K562 treated with DMSO at 1 percent for 48 hours (cell line): ENCODE results near the gene MAPK6. TPM values are rescaled to one million over a fixed set of nuclear protein-coding genes. Genes with fewer than 3 reads are reported as not detected.

Source experiments
- total RNA-seq: library from RNA; unstranded; fragments of 300-600 nt; gene quantifications from 2 replicates; pipeline ENCODE4 v1.2.3, GENCODE V29; 2022; ENCODE audit warnings: low replicate concordance; ENCODE audit errors: extremely low read depth

Gene MAPK6
- not detected in 2 replicates for total RNA-seq

DNA sequence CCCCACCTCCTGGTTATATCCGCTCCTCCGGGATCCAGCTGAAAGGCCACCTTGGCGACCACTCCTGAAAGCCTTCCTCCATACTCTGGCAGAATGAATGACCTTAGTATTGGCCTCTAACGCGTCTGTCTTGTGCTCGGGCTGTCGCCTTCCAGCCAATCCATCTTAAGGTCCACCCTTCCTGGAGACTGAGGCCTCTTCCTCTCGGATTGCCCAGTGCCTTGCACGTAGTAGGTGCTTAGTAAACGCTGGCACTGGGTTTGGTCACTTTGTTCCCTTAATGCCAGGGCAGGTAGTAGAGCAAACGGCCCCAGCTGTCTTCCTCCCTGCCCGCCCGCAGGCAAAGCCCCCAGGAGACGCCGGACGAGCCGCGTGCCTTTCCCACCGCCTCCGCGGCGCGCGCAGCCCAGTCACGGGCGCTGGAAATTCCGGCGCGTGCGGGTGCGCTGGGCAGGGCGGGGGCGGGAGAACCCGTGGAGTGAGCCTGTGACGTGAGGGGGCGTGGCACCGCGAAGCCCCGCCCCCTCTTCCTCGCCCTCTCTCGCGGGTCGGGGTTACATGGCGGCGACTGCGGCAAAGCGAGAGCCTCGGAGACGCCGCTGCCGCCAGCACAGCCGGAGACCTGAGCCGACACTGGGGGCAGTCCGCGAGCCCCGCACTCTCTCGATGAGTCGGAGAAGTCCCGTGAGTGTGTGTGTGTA is at the start of gene MAPK6:
TSS of gene MAPK6 (plus strand) at position 527 of the 701 bp plus-strand sequence. CDS start 27,242 bp downstream, outside the sequence.

DNA sequence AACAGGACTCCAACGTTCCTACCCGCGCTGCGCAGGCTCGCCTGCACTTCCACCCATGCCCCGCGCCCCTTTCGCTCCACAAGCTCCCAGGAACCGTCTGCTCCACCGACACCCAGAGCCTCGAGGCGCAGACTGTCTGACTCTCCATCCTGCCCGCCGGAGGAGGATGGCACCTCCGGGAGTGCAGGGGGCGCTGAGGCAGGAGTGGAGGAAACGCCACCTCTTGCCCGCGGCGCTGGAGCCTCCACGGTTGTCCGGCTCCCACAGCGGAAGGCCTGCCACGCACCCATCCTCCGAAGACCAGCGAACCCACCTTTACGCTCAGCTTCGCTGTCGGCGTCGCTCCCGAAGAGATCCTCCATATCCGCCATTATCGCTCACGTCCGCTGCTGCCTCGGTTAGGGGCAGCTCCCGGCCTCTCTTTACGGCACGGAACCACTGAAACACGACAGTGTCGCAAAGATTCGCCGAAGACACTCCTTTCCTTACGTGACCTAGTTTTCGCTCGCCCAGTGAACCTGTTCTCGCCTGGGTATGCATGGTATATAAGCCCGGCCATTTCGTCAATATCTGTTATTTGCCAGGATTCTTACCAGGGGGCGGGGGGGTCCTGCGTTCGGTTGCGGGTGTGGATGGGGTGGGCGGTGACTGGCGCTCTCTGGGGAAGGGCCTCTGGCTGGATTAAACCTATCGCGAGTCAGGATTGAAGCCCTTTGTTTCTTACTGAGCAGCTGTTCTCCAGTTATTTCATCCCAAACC is 47.5 kb upstream of the MAPK6 start, which contains the start of gene LEO1:
TSS of gene LEO1 (minus strand) at position 404 of the 759 bp plus-strand sequence. CDS start at position 371, 33 bp downstream.

Other genes starting within 250 kb of the MAPK6 start
- gene TMOD3, start 189.6 kb upstream of the MAPK6 start, total RNA-seq, result not detected in 2 replicates
- not detected in 2 replicates for gene LEO1, start 47.4 kb upstream of the MAPK6 start, total RNA-seq
- gene BCL2L10, start 93.6 kb downstream of the MAPK6 start, total RNA-seq, result not detected in 2 replicates
- gene GNB5, start 172.2 kb downstream of the MAPK6 start, total RNA-seq, result 239 TPM in 1 of 2 replicates, not detected in the other